NCI-H2196 treated with DMSO at 0.1 percent for 48 hours (cell line): ENCODE measurements around the gene ZNHIT6.

Experiments
- DNase-seq: peaks from one replicate; lab custom pipeline; 2025; ENCODE audit not compliant: unreplicated experiment; lab: John Stamatoyannopoulos, UW

ZNHIT6 gene

GRCh38 chr1:85623061-85623471, 85.2 kb downstream of the ZNHIT6 start:
- DNase-seq: no peak

GRCh38 chr1:85621430-85621829, 86.8 kb downstream of the ZNHIT6 start:
- DNase-seq: no peak

DNA sequence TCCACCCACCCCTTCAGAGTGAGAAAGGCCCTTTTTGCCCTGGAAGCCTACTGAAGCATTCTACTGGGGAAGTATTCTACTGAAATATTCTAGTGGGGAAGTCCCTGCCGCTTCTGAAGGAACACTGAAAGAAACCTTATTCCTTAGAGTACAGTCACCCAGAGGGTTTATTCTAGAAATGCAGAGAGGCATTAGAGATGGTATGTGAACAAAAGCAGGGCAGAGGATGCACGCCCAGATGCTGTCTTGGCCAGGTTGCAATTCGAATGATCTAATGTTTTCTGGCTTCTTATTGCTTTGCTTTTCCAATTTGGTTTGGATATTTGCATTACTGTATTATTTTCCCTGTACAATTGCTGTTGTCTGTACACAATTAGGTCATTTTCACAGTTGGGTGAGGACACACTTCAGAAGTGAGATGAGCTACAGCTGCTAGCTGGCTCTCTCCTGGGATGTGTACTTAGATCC, 90.6 kb downstream of the ZNHIT6 start:
- DNase-seq: no peak

- no peak for DNase-seq
These were observed 91.5 kb downstream of the ZNHIT6 start for GRCh38 chr1:85616736-85617135.

GRCh38 chr1:85616364-85616705, 91.9 kb downstream of the ZNHIT6 start:
- DNase-seq: no peak

- no peak for DNase-seq
These were observed 92.5 kb downstream of the ZNHIT6 start for GRCh38 chr1:85615586-85616363.

DNA sequence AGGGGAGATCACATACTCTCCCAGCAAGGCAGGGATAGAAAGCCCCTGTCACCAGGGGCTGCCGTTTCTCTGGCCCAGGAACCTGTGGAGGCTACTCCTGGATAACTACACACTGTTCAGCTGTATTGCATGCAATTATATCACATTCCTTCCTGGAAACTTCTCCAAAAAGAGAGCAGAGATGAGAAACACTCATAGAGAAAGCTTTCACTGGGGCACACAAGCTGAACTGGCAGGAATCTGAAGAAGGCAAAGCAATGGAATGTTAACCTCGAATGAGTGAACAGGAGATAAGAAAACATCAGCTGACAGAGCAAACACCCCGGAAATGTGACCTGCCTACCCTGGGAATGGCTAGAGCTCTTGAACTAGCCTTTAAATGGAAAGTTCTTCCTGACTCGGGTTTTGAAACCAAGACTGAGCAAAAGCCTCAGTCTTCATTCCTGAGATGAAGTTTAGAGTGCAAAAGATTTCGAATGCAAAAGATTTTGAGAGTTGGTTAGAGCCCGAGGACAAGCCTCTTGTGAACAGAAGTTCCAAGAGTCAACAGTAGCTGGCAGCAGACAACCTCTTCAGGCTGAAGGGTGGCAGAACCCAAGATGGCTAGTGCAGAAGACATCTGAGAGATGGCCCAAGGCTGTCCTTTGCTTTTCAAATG, 95.4 kb downstream of the ZNHIT6 start:
- no peak for DNase-seq

DNA sequence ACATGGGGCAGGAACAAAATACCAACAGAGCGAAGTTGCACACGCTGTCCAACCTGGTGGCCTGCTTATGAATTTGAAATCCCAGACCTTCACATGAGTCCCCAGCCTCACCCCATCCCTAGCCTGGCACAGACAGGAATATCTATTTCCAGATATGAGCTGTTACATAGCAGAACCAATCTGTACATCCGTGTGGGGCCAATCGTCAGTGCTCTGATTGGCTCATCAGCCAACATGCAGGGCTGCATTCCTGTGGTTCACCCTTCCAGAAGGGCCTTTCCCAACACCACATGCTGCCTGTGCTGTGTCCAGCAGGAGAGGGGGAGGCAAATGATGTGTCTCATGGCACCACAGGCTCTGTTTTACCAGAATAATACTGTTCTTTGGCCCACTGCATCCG, 96.4 kb downstream of the ZNHIT6 start:
- DNase-seq: no peak

DNA sequence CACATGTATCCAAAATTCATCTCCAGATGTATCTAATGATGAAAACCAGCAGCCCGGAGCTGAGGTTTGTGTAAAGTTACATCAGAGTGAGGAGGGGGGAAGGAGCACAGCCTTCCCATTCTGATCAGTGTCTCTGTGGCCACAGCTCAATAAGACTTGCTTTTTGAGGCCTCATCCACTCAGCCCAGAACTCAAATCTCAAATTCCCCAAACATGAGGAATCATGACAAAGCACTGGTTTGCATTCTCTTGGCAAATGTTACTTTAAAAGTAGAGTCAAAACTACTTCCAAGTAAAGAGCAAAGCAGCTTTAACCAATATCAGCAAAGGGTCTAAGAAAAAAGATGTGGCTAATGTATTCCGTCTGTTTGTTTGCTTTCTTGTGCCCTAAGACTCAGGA, 96.8 kb downstream of the ZNHIT6 start:
- no peak for DNase-seq

- DNase-seq: no peak
These were observed 98.3 kb downstream of the ZNHIT6 start for GRCh38 chr1:85609976-85610375.

DNA sequence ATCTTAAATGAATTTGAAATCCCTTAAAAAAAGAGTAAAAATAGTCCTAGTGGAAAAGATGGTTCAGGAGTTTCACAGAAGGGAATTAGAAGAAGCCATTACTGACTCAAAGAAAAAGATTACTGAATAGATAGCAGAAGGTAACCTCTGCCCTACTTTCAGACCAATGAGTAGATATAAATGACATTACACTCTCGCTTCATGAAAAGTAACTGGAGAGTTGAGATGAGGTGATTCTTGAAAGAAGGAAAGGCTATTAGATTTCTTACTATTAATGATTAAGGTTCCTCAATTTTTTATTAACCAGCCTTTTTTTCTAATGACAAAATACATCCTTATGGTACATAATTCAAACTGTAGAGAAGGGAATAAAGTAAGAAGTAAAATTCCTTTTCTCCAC, 99.4 kb downstream of the ZNHIT6 start:
- no peak for DNase-seq

- DNase-seq: no peak
These were observed 100.3 kb downstream of the ZNHIT6 start for GRCh38 chr1:85607921-85608265.

- DNase-seq: no peak
These were observed 100.9 kb downstream of the ZNHIT6 start for GRCh38 chr1:85607126-85607920.

GRCh38 chr1:85606414-85606800, 101.8 kb downstream of the ZNHIT6 start:
- no peak for DNase-seq

DNA sequence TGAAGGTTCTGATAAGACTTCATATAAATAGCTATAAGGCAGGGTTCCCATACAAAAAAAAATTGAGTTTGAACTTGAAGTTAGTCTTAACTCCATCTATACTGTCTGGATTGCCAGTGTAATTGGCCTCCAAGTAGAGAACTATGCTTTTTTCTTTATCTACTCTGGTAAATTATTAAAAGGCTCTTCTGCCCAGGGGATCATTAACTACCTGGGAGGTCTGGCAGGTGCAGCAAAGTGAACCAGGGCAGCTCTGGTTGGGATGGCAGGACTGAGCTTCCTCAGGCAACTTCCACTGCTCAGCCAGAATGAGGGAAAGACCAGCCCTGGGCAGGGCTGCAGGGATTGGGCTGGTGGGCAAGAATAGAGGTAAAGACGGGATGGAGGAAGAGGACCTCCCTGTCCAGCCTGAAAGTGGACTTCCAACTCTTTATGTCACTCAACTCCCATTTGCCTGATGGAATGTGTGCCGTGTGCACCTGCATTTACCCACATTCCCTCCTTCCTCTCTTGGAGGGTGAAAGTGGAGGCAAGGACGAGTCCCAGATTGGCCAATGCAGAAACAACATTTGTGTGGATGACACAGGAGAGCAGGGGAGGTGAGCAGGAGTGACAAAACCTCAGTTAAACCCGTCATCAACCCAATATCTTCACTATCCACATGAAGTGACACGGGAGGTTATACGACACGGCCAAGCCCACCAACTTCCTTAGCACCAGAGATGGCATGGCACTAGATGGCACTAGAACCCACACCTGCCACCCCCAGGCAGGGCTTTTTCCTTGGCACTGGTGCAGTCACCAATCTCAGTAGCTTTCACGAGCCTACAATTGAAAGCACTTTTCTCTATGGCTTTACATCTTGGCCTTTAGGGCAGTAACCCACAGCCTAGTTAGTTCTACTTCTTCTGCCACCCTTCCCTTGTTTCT, 102.5 kb downstream of the ZNHIT6 start:
- no peak for DNase-seq

DNA sequence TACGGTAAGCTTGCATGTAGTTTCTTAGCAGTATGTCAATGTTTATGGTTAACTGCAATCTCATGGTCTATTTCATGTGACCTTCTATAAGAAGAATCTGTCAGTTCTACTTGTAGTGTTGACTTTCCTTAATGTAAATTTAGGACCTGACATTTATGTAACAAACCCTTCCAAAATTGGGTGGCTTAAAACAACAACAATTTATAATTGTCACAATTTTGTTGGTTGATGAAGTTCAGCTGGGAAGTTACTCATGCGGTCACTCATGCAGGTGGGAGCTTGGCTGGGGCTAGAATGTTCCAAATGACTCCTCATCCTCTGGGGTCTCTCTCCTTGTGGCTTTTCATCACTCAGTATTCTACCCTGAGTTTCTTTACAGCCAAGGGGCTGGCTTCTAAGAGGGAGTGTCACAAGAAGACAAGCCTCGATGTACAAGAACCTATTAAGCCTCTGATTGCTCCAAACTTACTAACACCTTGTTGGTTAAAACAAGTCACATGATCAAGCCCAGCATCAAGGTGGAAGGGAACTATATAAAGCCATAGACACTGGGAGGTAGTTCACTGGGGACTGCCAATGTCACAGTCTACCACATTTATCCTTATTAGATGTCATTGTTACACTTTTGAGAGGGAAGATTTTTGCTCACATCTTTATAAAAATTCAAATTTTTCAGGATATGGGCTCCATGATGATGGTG, 103.8 kb downstream of the ZNHIT6 start:
- no peak for DNase-seq

DNA sequence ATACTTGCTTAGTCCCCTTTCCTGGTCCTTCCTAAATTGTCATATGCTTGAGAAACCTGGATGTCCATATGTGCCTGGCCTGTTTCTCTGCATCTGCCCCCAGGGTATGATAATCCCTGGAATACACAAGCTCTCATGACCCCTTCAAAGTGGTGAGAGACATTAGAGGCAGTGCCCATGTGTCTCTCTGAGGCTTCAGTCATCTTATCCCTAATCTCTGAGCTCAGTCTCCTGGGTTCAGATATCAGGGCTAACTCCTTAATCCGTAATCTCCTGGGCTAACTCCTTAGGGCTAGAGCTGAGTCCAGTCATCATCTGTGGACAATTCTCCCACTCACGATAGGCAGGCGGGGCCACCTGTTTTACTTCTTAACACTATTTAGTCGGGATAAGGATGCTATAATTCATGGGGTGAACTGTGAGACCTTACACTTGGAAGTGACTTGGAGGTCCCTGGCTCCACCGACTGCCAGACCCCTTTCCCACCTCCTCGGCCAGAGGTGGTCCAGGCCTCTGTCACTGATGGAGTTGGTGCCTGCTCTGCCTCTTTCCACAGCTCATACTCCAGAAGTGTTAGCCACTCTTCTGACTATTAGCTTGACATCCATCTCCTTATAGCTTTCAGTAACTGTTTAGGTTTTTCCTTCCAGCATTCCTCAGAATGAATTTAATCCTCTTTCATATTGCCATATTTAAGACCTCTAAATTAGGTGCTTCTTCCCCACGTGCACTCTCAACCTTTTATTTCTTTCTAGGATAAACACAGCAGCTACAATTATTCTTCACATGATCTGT, 105.0 kb downstream of the ZNHIT6 start:
- no peak for DNase-seq

DNA sequence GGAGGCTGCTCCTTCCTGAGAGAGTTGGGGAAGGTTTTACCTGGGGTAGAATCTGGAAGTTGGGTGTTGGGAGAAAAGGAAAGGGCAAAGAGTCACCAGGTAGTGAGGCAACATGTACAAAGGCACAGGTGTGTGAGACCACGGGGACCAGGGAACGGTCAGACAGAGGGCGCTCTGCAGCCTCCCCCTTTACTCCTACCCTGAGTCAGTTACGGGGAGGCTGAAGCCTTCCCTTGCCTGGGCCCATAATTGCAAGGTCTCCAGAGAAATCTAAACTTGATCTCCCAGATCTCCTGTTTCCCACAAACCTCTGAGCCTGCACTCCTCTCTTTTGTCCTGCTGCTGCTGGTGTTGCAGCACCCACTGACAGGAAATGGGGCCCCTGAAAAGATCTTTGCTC, 105.7 kb downstream of the ZNHIT6 start:
- DNase-seq: no peak

- DNase-seq: no peak
These were observed 106.3 kb downstream of the ZNHIT6 start for GRCh38 chr1:85601901-85602300.

- DNase-seq: no peak
These were observed 108.6 kb downstream of the ZNHIT6 start for GRCh38 chr1:85599681-85600080.
